ENCODE results near the gene PUM2. TPM values are rescaled to one million over a fixed set of nuclear protein-coding genes. Genes with fewer than 3 reads are reported as not detected.
"Not testable (repeated sequence)": the region's sequence is repeated elsewhere in the genome, so short reads cannot be mapped to it uniquely, and the experiment has no call there.

Gene PUM2
- total RNA-seq, 2 donors from 2014 or later: 114 to 126 TPM

- Histone ChIP-seq H3K9ac (ENCODE audit: extremely low read depth, low read length, poor library complexity, severe bottlenecking) (no peak overlapping the region), H3K36me3 (ENCODE audit: control insufficient read depth, insufficient read depth, low read length) (peaks cover 75% of the 10 kb centered on the region), H3K4me3 (ENCODE audit: low read length) (no peak overlapping the region), H3K9me3 (ENCODE audit: control insufficient read depth, low read length) (no peaks in the 10 kb centered on the region), H3K27me3 (ENCODE audit: control insufficient read depth, insufficient read depth, low read length, poor library complexity, severe bottlenecking) (no peaks in the 10 kb centered on the region), H3K4me1 (ENCODE audit: control insufficient read depth, insufficient read depth, low read length) (no peaks in the 10 kb centered on the region), H3K27ac (ENCODE audit: low read depth, low read length) (no peak overlapping the region)
- peaks cover 75% of the 10 kb centered on the region for H3K36me3 Mint-ChIP-seq (ENCODE audit: low read depth)
- H3K9me3 Mint-ChIP-seq: no peaks in the 10 kb centered on the region
- no peak overlapping the region for H3K4me3 Mint-ChIP-seq
- 90 to 97% methylated on average over 5 to 6 of the region's 6 CpGs for WGBS, 2 experiments (ENCODE audit: insufficient coverage in 1 of 2, insufficient read length in 1 of 2)
- DNase-seq: no peak
- no peaks in the 10 kb centered on the region for H3K27me3 Mint-ChIP-seq (ENCODE audit: insufficient read depth)
- no peak overlapping the region for H3K27ac Mint-ChIP-seq
- TF ChIP-seq CTCF (conservative IDR thresholded peaks at IDR 0.05): no peak
- no peaks in the 10 kb centered on the region for H3K4me1 Mint-ChIP-seq
Observed at GRCh38 chr2:20249170-20249569, 101.5 kb downstream of the PUM2 start.

- H3K9me3 Mint-ChIP-seq: no peaks in the 10 kb centered on the region
- peak; percentile 38 for DNase-seq
- H3K27ac ChIP-seq (ENCODE audit: low read depth, low read length): no peak overlapping the region
- peaks cover 54% of the 10 kb centered on the region for H3K36me3 ChIP-seq (ENCODE audit: control insufficient read depth, insufficient read depth, low read length)
- peaks cover 54% of the 10 kb centered on the region for H3K36me3 Mint-ChIP-seq (ENCODE audit: low read depth)
- no peak for TF ChIP-seq CTCF (conservative IDR thresholded peaks at IDR 0.05)
- no peak overlapping the region for H3K9ac ChIP-seq (ENCODE audit: extremely low read depth, low read length, poor library complexity, severe bottlenecking)
- no peaks in the 10 kb centered on the region for H3K27me3 ChIP-seq (ENCODE audit: control insufficient read depth, insufficient read depth, low read length, poor library complexity, severe bottlenecking)
- no peak overlapping the region for H3K4me3 Mint-ChIP-seq
- H3K4me3 ChIP-seq (ENCODE audit: low read length): no peak overlapping the region
- no peak overlapping the region for H3K27ac Mint-ChIP-seq
- H3K4me1 ChIP-seq (ENCODE audit: control insufficient read depth, insufficient read depth, low read length): no peaks in the 10 kb centered on the region
- 100% methylated on average over 1 of the region's 1 CpG for WGBS, 2 experiments (ENCODE audit: insufficient coverage in 1 of 2, insufficient read length in 1 of 2)
- H3K4me1 Mint-ChIP-seq: peaks cover 2% of the 10 kb centered on the region
- no peaks in the 10 kb centered on the region for H3K27me3 Mint-ChIP-seq (ENCODE audit: insufficient read depth)
- no peaks in the 10 kb centered on the region for H3K9me3 ChIP-seq (ENCODE audit: control insufficient read depth, low read length)
Observed at GRCh38 chr2:20247084-20247483, 103.6 kb downstream of the PUM2 start.

- not testable (repeated sequence) for H3K4me1 ChIP-seq (ENCODE audit: control insufficient read depth, insufficient read depth, low read length); H3K9ac ChIP-seq (ENCODE audit: extremely low read depth, low read length, poor library complexity, severe bottlenecking); H3K4me3 ChIP-seq (ENCODE audit: low read length); H3K9me3 Mint-ChIP-seq; H3K27me3 Mint-ChIP-seq (ENCODE audit: insufficient read depth); H3K27ac ChIP-seq (ENCODE audit: low read depth, low read length); H3K4me1 Mint-ChIP-seq; DNase-seq; H3K9me3 ChIP-seq (ENCODE audit: control insufficient read depth, low read length); H3K4me3 Mint-ChIP-seq; H3K27me3 ChIP-seq (ENCODE audit: control insufficient read depth, insufficient read depth, low read length, poor library complexity, severe bottlenecking)
- WGBS, 2 experiments (ENCODE audit: insufficient coverage in 1 of 2, insufficient read length in 1 of 2): 90 to 91% methylated on average over 4 to 5 of the region's 5 CpGs
- peaks cover 23% of the 10 kb centered on the region for H3K36me3 Mint-ChIP-seq (ENCODE audit: low read depth)
- H3K36me3 ChIP-seq (ENCODE audit: control insufficient read depth, insufficient read depth, low read length): peaks cover 20% of the 10 kb centered on the region
- peak overlapping the region; percentile 23 for H3K27ac Mint-ChIP-seq
Observed at GRCh38 chr2:20243637-20244036, 107.0 kb downstream of the PUM2 start.

- WGBS, 2 experiments (ENCODE audit: insufficient coverage in 1 of 2, insufficient read length in 1 of 2): 84 to 95% methylated on average over 4 to 9 of the region's 9 CpGs
- H3K9ac ChIP-seq (ENCODE audit: extremely low read depth, low read length, poor library complexity, severe bottlenecking): no peak overlapping the region
- Mint-ChIP-seq H3K4me3 (no peak overlapping the region), H3K4me1 (peaks cover 2% of the 10 kb centered on the region), H3K36me3 (ENCODE audit: low read depth) (peaks cover 17% of the 10 kb centered on the region), H3K27ac (peak overlapping the region; percentile 75), H3K9me3 (no peaks in the 10 kb centered on the region), H3K27me3 (ENCODE audit: insufficient read depth) (no peaks in the 10 kb centered on the region)
- H3K27ac ChIP-seq (ENCODE audit: low read depth, low read length): no peak overlapping the region
- no peaks in the 10 kb centered on the region for H3K27me3 ChIP-seq (ENCODE audit: control insufficient read depth, insufficient read depth, low read length, poor library complexity, severe bottlenecking)
- no peak for TF ChIP-seq CTCF (conservative IDR thresholded peaks at IDR 0.05)
- H3K9me3 ChIP-seq (ENCODE audit: control insufficient read depth, low read length): no peaks in the 10 kb centered on the region
- DNase-seq: peak; percentile 84
- no peak overlapping the region for H3K4me3 ChIP-seq (ENCODE audit: low read length)
- peaks cover 13% of the 10 kb centered on the region for H3K36me3 ChIP-seq (ENCODE audit: control insufficient read depth, insufficient read depth, low read length)
- no peaks in the 10 kb centered on the region for H3K4me1 ChIP-seq (ENCODE audit: control insufficient read depth, insufficient read depth, low read length)
Observed at GRCh38 chr2:20242727-20243377, 107.8 kb downstream of the PUM2 start.

All from endodermal cell (in vitro differentiated cells).